Activated naive CD4-positive, alpha-beta T cell (primary cell): Measurements from ENCODE around the gene HRK.

Experiments
- DNase-seq, 4 experiments: peaks; one replicate each; lab custom pipeline; 2025; lab: John Stamatoyannopoulos, UW

HRK gene

DNA sequence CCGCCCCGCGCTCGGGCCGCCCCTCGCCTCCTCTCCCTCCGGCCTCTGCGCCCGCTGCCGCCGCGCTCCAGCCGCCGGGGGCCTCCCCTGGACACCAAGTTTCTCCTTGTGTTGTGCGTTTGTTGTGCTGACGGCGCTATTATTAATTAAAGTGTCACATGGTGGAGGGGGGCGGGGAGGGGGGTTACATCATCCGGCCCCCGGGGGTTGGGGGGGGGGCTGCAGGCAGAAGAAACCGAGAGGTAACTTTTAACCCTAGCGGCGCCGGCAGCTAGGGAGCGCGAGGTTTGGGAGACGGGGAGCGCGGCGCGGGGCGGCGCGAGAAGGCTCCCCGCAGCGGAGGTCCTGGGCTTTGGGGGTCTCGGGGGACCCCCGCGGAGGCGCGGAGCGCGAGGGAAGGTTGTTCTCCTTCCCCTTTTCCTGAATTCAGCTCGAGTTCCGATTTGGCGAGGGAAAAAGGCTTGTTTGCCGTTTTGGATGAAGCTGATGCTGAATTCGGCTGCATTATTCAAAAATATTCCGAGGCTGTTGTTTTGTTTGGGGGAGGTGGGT is at the start of gene HRK:
HRK (minus strand) TSS at position 117 of the 552 bp plus-strand sequence. CDS start 134 bp downstream, outside the sequence.
- no peak for DNase-seq

DNA sequence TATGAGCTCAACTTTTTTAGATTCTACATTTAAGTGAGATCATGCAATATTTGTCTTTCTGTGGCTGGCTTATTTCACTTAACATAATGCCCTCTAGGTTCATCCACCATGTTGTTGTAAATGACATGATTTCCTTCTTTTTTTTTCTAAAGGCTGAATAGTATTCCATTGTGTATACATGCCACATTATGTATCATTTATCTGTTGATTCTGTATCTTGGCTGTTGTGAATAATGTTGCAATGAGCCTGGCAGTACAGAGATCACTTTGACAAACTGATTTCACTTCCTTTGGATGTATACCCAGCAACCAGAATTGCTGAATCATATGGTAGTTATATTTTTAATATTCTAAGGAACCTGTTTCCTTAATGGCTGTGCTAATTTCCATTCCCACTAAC is 48.6 kb upstream of the HRK start:
- no peak for DNase-seq

DNA sequence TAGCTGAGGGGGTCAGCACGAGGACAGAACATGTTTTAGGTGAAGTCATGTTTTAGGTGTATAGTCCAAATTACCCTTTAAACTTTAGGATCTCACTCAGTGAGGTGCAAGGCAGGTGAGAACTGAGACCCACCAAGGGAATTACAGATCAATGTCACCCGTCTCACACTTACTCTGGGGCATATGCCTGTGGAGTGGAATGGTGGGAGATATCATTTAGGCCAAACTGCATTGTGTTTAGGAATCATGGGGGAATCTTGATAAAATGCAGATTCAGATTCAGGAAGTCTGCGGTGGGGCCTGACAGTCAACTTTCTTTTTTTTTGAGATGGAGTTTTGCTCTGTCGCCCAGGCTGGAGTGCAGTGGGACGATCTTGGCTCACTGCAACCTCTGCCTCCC is 47.3 kb upstream of the HRK start:
- DNase-seq, result no peak

DNA sequence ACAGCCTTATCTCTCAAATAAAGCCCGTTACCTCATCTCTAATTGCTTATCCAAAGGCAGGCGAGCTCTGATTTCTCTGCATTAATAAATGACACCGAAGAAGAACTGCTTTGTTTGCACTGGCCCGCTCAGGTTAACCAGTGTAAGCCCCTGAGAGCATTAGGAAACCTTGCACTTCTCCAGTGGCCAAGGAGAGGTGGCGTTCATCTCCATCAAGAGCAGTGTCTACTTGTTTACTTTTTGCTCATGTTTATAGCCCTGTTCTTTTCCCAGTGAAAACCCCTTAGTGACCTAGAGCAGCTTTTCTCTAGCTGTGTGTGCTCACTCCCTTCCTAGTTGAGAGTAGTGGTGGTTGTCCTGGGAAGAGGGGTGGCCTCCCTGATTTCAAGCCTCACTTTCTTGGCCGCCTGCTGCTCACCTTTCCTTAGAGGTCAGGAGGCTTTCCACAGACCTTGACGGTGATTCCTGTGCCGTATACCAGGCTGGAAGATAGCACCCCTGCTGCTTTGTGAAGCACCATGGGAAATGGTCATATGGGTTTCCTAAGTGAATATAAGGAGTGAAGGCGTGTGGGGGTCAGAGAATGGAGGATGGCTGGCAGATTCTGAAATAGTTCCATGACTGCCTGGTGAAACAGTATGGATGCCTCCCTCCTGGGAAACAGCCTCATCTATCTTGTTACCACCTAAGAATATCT is 46.2 kb upstream of the HRK start:
- DNase-seq, result no peak

DNA sequence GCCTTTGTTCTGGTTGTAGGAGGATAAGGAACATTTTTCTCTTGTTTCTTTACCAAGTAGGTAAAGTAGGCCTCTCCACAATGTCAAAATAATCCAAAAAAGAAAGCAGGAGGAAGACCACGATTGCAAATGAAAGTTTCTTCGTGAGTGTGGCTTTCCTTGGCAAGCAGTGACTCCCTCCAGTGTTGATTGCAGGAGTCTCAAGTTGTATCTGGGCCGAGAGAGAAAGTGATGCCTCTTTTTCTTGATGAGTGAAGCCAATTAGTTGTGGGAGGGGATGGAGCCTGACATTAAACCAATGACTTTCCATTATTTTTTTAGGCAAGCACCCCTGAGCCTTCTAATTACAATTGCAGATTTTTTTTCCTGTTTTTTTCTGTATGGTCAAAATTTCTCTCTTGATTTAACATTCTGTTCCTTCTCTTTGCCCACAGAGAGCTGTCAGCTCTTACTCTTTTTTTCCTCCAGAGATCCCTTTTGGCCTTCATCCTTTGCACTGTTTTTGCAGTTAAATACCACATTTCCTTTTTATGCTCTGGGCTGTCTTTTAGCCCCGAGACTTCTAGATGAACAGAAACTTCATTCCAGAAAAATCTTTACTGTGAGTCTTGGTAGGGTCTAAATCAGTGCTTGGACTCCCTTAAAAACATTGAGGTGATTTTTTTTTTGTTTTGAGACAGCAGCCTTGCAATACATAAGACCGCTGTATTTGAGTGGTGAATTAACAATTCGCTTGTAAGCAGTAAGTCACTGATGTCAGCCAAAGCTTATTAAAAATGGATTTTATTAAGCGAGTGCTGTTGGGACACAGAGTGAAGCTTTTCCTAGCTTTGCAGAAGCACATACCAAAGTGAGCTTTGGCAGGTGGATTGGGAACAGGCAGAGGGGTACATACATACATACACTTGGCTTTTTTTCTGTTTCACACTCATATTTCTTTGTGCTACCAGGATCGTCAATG is 45.3 kb upstream of the HRK start:
- DNase-seq, result no peak

DNA sequence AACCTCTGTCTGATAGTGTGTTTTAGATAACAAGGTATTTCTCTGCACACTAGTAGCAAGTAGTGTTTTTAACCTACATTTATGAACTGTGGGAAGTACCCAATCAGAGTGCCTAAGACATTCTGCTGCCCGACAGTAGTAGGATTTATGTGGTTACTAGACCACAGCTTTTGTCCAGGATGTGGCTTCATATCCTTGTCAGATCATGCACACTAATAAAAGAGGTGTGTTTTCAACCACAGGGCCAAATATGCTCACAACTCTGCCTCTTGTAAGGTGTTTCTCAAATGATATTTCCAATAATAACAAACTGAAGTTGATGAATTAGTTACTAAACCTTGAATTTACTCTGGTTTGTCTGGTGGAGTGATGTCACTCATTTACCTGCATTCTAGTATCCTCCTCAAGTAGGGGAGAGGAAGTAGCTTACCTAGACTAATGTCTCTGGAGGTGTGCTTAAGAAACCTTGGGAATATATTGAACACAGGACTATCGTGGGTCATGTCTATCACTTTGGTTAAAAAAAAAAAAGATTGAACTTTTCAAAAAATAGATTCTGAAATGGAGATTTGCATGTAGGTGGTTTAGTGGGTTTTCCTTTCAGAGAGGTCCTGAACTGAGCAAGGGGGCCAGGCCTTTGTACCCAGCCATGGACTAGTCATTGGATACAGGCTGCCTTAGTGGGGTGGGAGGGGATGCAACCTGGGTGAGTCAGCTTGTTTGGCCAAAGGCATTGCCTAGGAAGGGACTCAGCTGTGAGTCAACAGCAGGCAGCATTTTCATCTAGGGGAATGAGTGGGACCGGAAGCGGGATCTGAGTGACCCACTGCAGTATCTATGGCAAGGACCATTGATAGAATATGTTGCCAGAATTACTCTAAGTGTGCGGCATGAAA is 43.6 kb upstream of the HRK start:
- no peak for DNase-seq

DNA sequence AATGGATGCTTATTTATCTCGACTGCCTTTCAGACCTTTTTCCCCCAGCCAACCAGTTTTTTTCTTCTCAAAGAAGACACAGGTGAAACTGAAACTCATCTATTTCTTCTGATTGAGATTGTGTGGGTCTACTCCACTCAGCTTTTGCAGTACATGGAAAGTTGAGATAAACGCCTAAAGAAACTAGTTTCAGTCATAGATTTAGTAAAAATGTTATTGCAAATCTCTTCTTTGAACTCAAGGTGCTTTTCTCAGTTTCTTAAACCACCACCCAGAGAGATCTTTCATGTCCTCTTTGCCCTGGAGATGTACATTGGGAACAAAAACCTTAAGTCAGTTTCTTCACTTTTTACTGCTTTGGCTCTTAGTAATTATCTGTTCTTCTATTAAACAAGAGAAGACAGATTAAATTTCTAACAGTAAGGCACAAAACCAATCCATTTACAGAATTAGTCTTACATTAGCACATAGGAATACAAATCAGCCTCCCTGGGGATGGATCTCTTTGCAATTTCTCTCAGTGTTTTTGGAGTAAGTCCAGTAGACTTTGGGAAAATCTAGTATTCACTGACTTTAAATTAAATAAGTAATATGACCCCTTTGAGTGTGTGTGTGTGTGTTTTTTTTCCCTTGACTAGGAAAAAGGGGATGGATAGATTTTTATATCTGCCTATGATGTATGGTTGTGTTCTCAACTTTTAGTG is 41.1 kb upstream of the HRK start:
- DNase-seq, result no peak

DNA sequence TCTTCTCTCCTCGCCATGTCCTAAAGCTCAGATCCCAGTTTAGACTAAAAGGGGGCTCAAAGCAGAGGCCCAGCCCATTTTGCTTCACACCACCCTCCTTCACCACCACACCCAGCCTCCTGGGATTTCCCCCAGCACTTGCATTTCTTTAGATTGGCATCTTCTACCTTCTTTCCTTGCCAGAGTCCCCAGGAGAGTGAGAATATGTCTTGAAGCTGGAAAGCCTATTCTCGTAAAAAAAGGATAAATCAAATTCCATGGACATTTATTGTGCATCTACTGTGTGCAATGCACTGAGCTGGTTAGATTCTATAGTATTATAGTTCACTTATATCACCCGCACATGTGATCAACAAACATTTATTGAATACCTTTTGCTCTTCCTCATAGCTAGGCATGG is 39.7 kb upstream of the HRK start:
- DNase-seq, result no peak

DNA sequence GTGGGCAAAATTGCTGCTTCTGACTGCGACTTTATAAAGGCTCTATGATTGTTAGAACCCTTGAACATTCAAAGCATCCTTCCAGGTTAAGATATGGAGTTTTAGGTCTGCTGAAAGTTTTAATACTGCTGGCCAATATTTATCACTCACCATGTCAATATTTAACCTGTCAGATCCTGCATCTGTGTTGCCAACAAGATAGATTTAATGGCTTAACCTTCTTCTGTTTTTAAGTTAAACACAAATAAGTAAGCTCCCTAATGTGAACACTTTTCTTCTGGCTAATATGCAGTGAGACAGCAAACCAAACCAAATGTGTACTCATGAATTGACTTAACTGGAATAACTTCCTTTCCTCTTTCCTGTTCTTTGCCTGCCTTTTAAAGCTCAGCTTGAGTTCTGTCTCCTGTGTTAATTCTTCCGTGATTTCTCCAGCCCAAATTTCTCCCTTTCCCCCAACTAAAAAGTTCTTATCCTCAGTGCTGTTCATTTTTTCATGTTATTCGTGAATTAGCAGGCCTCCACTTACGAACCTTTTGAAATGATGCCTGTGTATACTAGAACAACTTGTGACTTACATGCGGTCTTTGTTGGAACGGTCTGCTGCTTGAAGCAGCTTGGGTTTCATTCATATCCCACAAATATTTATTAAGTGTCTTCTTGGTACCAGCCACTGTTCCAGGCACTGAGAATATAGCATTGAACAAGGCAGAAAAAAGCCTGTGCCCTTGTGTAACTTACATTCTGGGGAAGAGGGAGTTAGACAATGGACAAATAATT is 38.7 kb upstream of the HRK start:
- no peak for DNase-seq

DNA sequence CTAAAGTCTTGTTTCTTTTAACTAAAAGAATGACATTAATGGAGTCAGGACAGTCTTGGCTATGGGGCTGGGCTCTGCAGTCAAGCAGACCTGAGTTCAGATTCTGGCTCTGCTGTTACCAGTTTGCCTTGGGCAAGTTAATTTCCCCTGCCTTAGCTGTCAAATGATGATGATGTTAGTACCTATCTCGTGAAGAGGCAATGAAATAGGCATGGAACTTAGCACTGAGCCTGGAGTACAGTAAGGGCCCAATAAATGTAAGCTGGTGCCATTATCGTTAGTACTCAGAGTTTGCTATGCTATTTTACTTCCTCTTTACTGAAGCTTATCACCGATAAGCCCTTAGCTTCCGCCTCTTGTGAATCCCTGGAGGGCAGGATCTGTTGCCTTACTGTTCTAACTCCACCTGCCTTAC is 38.0 kb upstream of the HRK start:
- no peak for DNase-seq

DNA sequence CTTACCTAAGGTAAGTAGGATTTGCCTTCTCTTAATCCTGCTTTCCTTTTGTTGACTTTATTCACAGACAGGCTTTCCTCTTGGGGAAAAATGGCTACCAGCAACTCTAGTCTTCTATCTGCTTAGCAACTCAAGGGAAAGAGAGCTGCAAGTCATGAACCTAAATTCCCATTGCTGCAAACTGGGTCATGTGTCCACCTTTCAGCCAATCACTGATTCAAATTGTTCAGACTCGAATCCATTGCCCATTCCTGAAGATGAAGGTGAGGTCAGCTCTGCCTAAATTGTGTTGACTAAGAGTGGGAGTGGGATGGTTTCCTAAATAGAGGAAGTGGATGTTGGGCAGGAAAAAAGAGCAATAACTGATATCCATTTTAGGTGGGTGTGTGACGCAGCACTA is 37.2 kb upstream of the HRK start:
- DNase-seq, result no peak

DNA sequence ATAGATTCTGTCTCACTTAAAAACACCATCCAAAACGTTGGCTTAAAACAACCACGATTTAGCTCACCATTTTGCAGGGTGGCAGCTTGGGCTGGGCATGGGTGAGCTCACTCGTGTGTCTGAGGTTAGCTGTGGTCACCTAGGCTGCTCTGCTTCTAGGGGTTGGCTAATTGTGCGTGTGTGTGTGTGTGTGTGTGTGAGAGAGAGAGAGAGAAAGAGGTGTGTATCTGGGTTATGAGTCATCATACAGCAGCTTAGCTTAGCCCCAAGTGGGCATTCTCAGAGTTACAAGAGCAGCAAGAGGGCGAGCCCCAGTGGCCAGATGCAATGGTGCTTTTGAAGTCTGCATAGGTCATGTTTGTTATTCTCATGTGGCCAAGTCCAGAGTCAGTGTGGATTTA is 35.5 kb upstream of the HRK start:
- no peak for DNase-seq

DNA sequence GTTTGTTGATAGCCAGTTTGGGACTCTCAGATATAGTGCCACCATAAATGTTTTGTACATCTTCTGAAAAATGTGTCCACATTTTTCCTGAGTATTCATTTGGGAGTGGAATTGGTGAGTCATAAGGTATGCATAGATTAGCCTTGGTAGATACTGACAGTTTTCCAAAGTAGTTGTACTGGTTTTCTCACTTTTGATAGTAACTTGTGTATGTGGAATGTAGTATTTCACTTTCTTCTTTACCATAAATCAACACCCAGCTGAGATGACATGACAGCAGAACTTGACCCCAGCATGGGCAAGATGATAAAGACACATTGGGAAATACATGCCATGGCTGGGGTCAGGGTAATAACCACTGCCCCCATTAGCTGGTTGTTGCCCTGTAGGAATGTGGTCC is 34.9 kb upstream of the HRK start:
- DNase-seq, result no peak

DNA sequence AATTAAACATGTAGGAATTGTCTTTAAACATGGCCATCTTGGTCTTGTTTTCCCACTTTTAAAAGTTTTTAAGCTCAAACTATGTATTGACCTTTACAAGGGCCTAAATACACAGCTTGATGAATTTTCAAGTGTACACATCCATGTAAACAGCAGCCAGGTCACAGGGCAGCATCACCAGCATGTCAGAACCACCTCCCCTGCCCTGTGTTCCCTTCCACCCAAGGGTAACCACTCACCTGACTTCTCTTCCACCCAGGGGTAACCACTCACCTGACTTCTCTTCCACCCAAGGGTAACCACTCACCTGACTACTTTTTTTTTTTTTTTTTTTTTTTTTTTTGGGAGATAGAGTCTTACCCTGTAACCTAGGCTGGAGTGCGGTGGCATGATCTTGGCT is 34.1 kb upstream of the HRK start:
- DNase-seq, result no peak

DNA sequence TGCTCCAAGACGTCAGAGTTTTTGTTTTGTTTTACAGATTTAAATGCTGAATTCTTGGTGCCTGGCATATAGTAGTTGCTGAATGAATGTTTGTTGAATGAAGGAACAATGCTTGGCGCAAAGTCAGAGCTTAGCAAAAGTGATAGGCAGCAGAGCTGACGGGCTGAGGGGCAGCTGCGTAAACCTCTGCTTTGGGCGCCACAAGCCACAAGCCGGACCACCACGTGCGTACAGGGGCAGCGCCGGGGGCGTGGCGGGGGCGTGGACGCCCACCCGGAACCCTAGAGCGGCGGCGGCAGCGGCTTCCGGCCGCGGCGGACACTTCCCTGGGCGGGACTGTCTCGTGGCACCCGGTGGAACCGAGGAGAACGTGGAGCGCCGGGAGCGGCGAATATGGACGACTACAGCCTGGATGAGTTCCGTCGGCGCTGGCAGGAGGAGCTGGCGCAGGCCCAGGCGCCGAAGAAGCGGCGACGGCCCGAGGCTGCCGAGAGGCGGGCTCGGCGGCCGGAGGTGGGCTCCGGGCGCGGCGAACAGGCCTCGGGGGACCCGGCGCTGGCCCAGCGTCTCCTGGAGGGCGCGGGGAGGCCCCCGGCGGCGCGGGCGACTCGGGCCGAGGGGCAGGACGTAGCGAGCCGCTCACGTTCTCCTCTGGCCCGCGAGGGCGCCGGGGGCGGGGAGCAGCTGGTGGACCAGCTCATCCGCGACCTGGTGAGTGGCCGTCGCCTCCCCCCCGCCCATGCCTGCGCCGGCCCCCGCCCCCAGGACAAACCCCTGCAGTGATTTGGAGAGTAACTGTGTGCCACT is 29.6 kb upstream of the HRK start, which contains the start of gene FBXW8:
FBXW8 (plus strand) TSS at position 306 of the 807 bp plus-strand sequence; CDS start at position 394, 88 bp downstream.
- DNase-seq, result peak; percentile 11 to 42 (median 19)

DNA sequence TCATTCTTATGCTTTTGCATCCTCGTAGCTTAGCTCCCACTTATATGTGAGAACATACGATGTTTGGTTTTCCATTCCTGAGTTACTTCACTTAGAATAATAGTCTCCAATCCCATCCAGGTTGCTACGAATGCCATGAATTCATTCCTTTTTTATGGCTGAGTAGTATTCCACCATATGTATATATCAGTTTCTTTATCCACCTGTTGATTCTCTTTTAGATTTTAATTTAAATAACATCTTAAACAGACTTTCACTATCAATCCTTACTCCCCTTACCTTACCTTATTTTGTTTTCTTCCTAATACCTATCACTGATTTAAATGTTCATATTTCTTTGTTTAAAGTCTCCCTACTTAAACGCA is 29.0 kb upstream of the HRK start:
- DNase-seq, result no peak

DNA sequence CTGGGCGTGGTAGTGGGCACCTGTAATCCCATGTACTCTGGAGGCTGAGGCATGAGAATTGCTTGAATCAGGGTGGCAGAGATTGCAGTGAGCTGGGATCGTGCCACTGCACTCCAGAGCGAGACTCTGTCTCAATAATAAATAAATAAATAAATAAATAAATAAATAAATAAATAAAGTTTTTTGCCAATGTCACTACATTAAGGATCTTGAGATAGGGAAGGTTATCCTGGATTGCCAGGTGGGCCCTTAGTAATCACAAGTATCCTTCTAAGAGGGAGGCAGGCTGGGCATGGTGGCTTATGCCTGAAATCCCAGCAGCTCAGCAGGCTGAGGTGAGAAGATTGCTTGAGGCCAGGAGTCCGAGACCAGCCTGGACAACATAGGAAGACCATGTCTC is 25.0 kb upstream of the HRK start:
- DNase-seq, result no peak

DNA sequence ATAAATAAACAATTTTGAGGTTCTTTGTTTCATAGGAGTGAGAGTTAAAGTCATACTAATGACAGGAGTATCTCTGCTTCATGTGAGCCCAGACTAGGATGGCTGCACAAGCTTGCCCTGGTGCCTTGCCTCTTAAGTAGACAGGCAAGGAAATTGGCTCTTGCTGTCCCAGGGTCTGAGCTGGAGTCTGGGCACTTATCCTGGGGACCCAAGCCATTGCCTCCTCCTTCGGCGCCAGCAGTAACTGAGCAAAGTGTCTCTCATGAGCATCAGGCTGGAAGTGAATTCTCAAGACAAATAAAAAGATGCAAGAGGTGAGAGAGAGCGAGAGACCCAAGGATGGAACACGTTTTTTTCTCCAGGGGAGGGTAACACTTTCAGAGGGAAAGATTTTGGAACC is 22.6 kb upstream of the HRK start:
- DNase-seq, result no peak

DNA sequence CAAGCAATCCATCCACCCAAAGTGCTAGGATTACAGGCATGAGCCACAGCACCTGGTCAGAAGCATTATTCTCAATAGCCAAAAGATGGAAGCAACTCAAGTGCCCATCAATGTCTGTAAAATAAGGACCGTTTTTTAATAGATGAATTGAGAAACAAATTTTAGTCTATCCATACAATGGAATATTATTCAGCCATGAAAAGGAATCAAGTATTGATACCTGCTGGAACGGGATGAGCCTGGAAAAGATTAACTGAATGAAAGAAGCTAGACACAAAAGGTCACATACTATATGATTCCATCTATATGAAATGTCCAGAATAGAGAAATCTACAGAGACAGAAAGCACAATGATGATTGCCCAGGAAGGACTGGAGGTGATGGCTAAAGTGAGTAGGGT is 20.4 kb upstream of the HRK start:
- no peak for DNase-seq

DNA sequence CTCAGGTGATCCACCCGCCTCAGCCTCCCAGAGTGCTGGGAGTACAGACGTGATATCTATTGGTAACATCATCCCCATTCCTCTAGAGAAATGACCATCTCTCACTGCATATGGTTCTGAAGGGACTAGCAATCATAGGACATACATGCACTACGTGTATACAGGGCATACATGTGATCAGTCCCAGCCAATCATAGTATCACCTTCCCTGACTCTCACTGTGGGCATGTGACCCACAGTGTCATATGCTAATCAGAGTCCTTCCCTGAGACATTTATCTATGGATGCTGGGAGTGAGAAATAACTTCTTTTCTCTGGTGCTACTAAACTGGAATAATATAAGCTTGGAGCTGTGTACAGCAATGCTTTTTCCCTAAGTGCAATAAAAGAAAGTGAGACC is 17.4 kb upstream of the HRK start:
- DNase-seq, result no peak
